ENCODE measurements around the gene S100A5.

- TF ChIP-seq POLR2AphosphoS5 (IDR thresholded peaks at IDR 0.05; ENCODE audit: low read length) (no peak), RAD21 (IDR thresholded peaks at IDR 0.05; ENCODE audit: insufficient read depth, low read depth, low read length) (no peak), CTCF (IDR thresholded peaks at IDR 0.05 in 2 of 3, conservative IDR thresholded peaks at IDR 0.05 in 1 of 3; ENCODE audit: control insufficient read depth in 2 of 3, extremely low read depth in 1 of 3, insufficient read depth in 1 of 3, low read depth in 3 of 3, low read length in 3 of 3) (no peak)
Observed at GRCh38 chr1:153578936-153579335, 38.2 kb upstream of the S100A5 start.

Measured in GM12878 (cell line).